Calu3 (cell line): Measurements from ENCODE around the gene SMPDL3A. TPM values are rescaled to one million over a fixed set of nuclear protein-coding genes. Genes with fewer than 3 reads are reported as not detected.

Experiments
- BruUV-seq: library from RNA; stranded (reverse); fragments of 400-500 nt; replicated peaks from 2 replicates; lab custom pipeline; 2021; lab: Mats Ljungman, UMichigan
- CTCF ChIA-PET: fragments of 300-600 bp; sonication (Branson Sonifier 250); formaldehyde crosslinking; loops from one replicate; lab custom pipeline; 2022; ENCODE audit warnings: antibody characterized with exemption; lab: Charles Lee
- DNase-seq: peaks from one replicate; pipeline ENCODE4 v3.0.0; 2022
- H3K27ac Mint-ChIP-seq: one replicate; pipeline ENCODE4 v1.8.0; 2022; ENCODE audit warnings: mixed read lengths; ENCODE audit not compliant: unreplicated experiment
- H3K27me3 Mint-ChIP-seq: one replicate; pipeline ENCODE4 v1.8.0; 2022; ENCODE audit warnings: mixed read lengths; ENCODE audit not compliant: unreplicated experiment
- H3K36me3 Mint-ChIP-seq: one replicate; pipeline ENCODE4 v1.8.0; 2022; ENCODE audit warnings: mild to moderate bottlenecking, moderate library complexity, mixed read lengths; ENCODE audit not compliant: insufficient read depth, unreplicated experiment
- H3K4me1 Mint-ChIP-seq: one replicate; pipeline ENCODE4 v1.8.0; 2022; ENCODE audit warnings: mild to moderate bottlenecking, low read depth, mixed read lengths; ENCODE audit not compliant: unreplicated experiment
- H3K4me3 Mint-ChIP-seq: one replicate; pipeline ENCODE4 v1.8.0; 2022; ENCODE audit warnings: mild to moderate bottlenecking, low read depth, moderate library complexity, mixed read lengths; ENCODE audit not compliant: unreplicated experiment
- H3K9me3 Mint-ChIP-seq: one replicate; pipeline ENCODE4 v1.8.0; 2022; ENCODE audit warnings: low read depth, mixed read lengths; ENCODE audit not compliant: unreplicated experiment
- intact Hi-C: fragments of 100-400 bp; cut with micrococcal nuclease; formaldehyde crosslinking; loops from one replicate; pipeline ENCODE4 v1.10.0; 2022; ENCODE audit not compliant: unreplicated experiment
- total RNA-seq: library from RNA; stranded (reverse); gene quantifications from 2 replicates; pipeline ENCODE4 v1.2.3, GENCODE V29; 2022
- TF ChIP-seq, protein P1 (sequence below): fragments of 200-600 bp; IDR thresholded peaks from one replicate; pipeline ENCODE4 v1.8.0; 2022; ENCODE audit warnings: antibody characterized with exemption; ENCODE audit not compliant: unreplicated experiment

The SMPDL3A gene
- total RNA-seq, 1 experiment from 2014 or later: 1.6 TPM

DNA sequence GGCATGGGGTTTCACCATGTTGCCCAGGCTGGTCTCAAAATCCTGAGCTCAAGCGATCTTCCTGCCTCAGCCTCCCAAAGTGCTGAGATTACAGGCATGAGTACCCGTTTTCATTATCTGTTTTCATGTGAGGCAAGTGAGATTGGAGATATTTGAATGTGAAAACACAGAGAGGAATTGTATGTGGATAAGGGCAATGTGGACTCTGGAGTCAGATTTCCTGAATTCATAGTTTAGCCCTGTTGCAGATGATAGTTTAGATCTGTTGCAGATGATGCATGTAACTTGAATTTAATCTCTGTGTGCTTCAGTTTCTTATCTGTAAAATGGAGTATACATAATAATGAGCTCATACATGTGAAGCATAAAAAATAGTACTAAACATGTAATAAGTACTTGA lies 3.7 kb downstream of the SMPDL3A start:
- BruUV-seq: no TSS peak
- peaks cover 14% of the 10 kb centered on the region for H3K36me3 Mint-ChIP-seq
- H3K9me3 Mint-ChIP-seq: no peaks in the 10 kb centered on the region
- H3K4me3 Mint-ChIP-seq: no peak overlapping the region
- no peaks in the 10 kb centered on the region for H3K27me3 Mint-ChIP-seq
- DNase-seq: no peak
- TF ChIP-seq, protein P1, sequence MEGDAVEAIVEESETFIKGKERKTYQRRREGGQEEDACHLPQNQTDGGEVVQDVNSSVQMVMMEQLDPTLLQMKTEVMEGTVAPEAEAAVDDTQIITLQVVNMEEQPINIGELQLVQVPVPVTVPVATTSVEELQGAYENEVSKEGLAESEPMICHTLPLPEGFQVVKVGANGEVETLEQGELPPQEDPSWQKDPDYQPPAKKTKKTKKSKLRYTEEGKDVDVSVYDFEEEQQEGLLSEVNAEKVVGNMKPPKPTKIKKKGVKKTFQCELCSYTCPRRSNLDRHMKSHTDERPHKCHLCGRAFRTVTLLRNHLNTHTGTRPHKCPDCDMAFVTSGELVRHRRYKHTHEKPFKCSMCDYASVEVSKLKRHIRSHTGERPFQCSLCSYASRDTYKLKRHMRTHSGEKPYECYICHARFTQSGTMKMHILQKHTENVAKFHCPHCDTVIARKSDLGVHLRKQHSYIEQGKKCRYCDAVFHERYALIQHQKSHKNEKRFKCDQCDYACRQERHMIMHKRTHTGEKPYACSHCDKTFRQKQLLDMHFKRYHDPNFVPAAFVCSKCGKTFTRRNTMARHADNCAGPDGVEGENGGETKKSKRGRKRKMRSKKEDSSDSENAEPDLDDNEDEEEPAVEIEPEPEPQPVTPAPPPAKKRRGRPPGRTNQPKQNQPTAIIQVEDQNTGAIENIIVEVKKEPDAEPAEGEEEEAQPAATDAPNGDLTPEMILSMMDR: no peak
- intact Hi-C loops: no loop called here
- H3K27ac Mint-ChIP-seq: no peak overlapping the region
- H3K4me1 Mint-ChIP-seq: peaks cover 13% of the 10 kb centered on the region
- CTCF ChIA-PET: no interaction called here

DNA sequence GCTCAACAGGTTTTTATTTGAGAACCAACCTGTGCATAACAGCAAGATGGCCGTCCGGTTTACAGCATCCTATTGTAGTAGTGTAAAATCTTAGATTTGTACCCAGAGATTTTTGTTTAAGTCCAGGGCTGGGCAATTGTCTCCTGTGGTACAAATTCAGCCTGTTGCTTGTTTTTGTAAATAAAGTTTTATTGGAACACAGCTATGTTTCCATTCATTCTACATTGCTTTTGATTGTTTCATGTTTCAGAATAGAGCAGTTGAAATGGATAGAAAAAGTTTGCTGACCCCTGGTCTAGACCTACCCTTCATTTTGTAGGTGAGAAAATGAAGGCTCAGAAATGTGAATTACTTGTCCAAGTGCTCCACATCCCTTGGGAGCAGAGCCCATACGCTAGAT lies 8.5 kb downstream of the SMPDL3A start:
- H3K27ac Mint-ChIP-seq: peak overlapping the region; percentile 70
- CTCF ChIA-PET: interaction anchor here (1.7 to 1.8 kb wide), 3 partner anchors 8 to 42 kb away, joined by 4 to 16 read pairs (median 9); partner anchors contain the start of gene SMPDL3A
- H3K9me3 Mint-ChIP-seq: no peaks in the 10 kb centered on the region
- H3K4me1 Mint-ChIP-seq: peaks cover 10% of the 10 kb centered on the region
- no peaks in the 10 kb centered on the region for H3K36me3 Mint-ChIP-seq
- H3K27me3 Mint-ChIP-seq: no peaks in the 10 kb centered on the region
- intact Hi-C loops: no loop called here
- TF ChIP-seq, protein P1: no peak
- BruUV-seq: no TSS peak
- DNase-seq: no peak
- H3K4me3 Mint-ChIP-seq: no peak overlapping the region

DNA sequence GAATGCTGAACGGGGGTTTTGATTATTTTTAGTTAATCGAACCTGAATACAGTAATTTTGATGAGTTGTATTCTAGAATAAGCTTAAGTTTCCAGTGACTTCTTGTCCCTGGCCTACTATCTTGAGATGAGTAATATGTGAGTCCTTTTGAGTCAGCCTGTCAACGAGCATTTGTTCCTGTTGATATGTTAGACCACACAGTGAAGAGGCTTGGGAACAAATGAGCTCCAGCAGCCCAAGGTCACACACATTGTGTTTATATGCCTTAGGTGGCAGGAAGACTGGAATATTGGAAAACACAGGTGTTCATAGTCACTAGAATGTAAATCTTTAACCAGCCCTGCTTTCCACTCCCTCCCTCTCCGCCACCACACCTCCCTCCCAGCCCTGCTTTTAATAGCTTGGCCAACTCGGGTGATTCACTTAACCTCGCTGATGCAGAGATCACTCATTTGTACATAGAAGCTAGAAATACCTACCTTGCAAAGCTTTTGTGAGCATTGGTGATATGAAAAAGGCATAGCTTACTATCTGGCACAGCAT lies 9.1 kb downstream of the SMPDL3A start:
- intact Hi-C loops: no loop called here
- TF ChIP-seq, protein P1: no peak
- Mint-ChIP-seq H3K36me3 (no peaks in the 10 kb centered on the region), H3K4me3 (no peak overlapping the region), H3K27me3 (no peaks in the 10 kb centered on the region), H3K27ac (peak overlapping the region; percentile 70), H3K4me1 (peaks cover 10% of the 10 kb centered on the region), H3K9me3 (no peaks in the 10 kb centered on the region)
- CTCF ChIA-PET: interaction anchor here (0.8 to 1.8 kb wide), 7 partner anchors 9 to 192 kb away, joined by 3 to 16 read pairs (median 4); partner anchors contain the start of gene SMPDL3A
- peak; percentile 67 for DNase-seq
- no TSS peak for BruUV-seq

DNA sequence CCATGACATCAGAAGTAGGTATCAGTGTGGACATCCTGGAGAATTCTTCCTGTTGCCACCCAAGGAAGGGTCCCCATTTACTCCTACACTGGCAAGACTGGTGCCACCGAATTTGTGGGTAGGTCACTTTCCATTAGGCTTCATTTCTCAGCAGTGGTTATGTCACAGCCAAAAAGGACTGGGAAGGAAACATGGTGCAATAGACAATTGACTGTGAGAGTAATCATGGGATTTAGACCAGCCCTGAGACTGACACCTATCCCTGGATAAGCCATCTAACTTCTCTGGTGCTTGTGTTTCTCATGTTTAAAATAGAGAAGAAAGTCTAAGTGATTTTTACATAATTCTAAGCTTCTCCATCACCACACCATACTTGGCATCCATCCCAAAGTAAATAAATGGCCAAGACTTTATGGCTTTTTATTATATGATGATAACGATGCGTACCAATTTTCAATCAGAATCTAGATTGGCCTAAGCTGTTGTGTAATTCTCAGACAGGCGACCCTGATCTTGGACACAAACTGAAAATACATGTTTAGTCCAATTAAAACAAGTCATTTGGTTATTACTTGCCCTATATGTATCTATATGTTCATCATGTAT lies 10.2 kb downstream of the SMPDL3A start:
- CTCF ChIA-PET: interaction anchor here (0.9 to 1.7 kb wide), 3 partner anchors 10 to 16 kb away, joined by 3 to 16 read pairs (median 4); partner anchors contain the start of gene SMPDL3A
- Mint-ChIP-seq H3K27ac (no peak overlapping the region), H3K4me1 (peaks cover 10% of the 10 kb centered on the region), H3K36me3 (no peaks in the 10 kb centered on the region), H3K9me3 (no peaks in the 10 kb centered on the region), H3K4me3 (no peak overlapping the region), H3K27me3 (no peaks in the 10 kb centered on the region)
- intact Hi-C loops: no loop called here
- no peak for DNase-seq
- BruUV-seq: no TSS peak
- TF ChIP-seq, protein P1: no peak
